ENCODE results near the gene RAB20. TPM values are rescaled to one million over a fixed set of nuclear protein-coding genes. Genes with fewer than 3 reads are reported as not detected.
"Not testable (repeated sequence)": the region's sequence is repeated elsewhere in the genome, so short reads cannot be mapped to it uniquely, and the experiment has no call there.

Gene RAB20
- total RNA-seq, 1 experiment from 2014 or later, result 12.3 TPM

DNA sequence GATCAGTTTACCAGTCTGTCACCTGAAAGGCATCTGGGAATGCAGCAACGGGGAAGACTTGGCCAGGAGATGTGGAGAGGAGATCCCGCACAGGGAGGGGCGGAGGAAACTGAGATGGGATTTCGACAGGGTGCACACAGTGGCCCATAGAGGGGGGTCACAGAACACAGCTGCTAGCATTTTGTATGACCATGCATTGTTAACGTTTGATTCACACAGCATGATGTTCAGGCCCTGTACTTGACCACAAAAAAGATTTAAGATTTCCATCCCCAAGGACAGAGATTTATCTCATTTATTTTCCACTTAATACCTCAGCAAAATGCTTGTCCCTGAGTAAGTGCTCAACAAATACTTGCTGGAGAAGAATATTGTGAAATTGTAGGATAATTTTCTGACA, 63.2 kb downstream of the RAB20 start:
- Histone ChIP-seq H3K14ac (ENCODE audit: insufficient read depth, low read length) (no peak overlapping the region), H3K27me3 (ENCODE audit: insufficient read depth, low read length) (no peaks in the 10 kb centered on the region), H3K79me2 (ENCODE audit: insufficient read depth, low read length) (no peaks in the 10 kb centered on the region), H3K4me1 (ENCODE audit: insufficient read depth, low read length) (no peaks in the 10 kb centered on the region), H4K5ac (ENCODE audit: insufficient read length, low read depth, low read length) (no peak overlapping the region), H2BK15ac (ENCODE audit: low read depth, low read length) (no peak overlapping the region), H3K18ac (ENCODE audit: insufficient read length, low read depth, low read length) (no peak overlapping the region), H2AFZ (ENCODE audit: low read length) (no peak overlapping the region), H3K4ac (ENCODE audit: low read depth, low read length) (no peak overlapping the region), H3K27ac (ENCODE audit: insufficient read length, low read depth, low read length) (no peak overlapping the region), H2BK5ac (ENCODE audit: insufficient read length, low read length) (no peak overlapping the region), H2BK20ac (ENCODE audit: low read depth, low read length, poor library complexity, severe bottlenecking) (no peak overlapping the region), H3K79me1 (ENCODE audit: insufficient read depth, low read depth, low read length, poor library complexity, severe bottlenecking) (no peaks in the 10 kb centered on the region), H3K23ac (ENCODE audit: insufficient read length, low read depth, low read length) (no peak overlapping the region), H2AK5ac (ENCODE audit: insufficient read length, low read length) (no peak overlapping the region), H4K91ac (ENCODE audit: insufficient read length, low read depth, low read length) (no peak overlapping the region), H3K9ac (ENCODE audit: extremely low read depth, insufficient read length, low read length) (no peak overlapping the region), H3K9me3 (ENCODE audit: control insufficient read depth, low read depth, low read length) (no peaks in the 10 kb centered on the region), H3K4me2 (ENCODE audit: insufficient read depth, insufficient read length, low read length) (no peak overlapping the region), H2BK12ac (ENCODE audit: insufficient read length, low read depth, low read length) (no peak overlapping the region), H3K56ac (ENCODE audit: insufficient read length, low read depth, low read length) (no peak overlapping the region), H4K20me1 (ENCODE audit: control insufficient read depth, insufficient read depth, insufficient read length) (no peaks in the 10 kb centered on the region), H2BK120ac (ENCODE audit: low read depth, low read length, poor library complexity, severe bottlenecking) (no peak overlapping the region), H3K23me2 (ENCODE audit: insufficient read length, low read depth, low read length, poor library complexity, severe bottlenecking) (no peaks in the 10 kb centered on the region), H3T11ph (ENCODE audit: low read length) (no peak overlapping the region), H4K8ac (replicated peaks; ENCODE audit: insufficient read length, low read depth, low read length) (no peak overlapping the region)
- no CpG with 5 or more reads among the region's 5 CpGs for WGBS (ENCODE audit: extremely low coverage, insufficient read length, low lambda C conversion rate)
- Mint-ChIP-seq H3K27me3 (ENCODE audit: low read depth) (no peaks in the 10 kb centered on the region), H3K4me3 (no peak overlapping the region), H3K27ac (peak overlapping the region in 1 of 3 experiments; percentile 49; a peak in 1 of 7 replicates), H3K9me3 (peaks cover 0 to 9% of the 10 kb centered on the region in 2 experiments; a peak in 1 of 5 replicates), H3K4me1 (no peaks in the 10 kb centered on the region), H3K36me3 (ENCODE audit: insufficient read depth in 1 of 3, low read depth in 3 of 3) (peaks cover 62 to 79% (median 78%) of the 10 kb centered on the region in 3 experiments)
- no peak for DNase-seq
- TF ChIP-seq, protein P1, sequence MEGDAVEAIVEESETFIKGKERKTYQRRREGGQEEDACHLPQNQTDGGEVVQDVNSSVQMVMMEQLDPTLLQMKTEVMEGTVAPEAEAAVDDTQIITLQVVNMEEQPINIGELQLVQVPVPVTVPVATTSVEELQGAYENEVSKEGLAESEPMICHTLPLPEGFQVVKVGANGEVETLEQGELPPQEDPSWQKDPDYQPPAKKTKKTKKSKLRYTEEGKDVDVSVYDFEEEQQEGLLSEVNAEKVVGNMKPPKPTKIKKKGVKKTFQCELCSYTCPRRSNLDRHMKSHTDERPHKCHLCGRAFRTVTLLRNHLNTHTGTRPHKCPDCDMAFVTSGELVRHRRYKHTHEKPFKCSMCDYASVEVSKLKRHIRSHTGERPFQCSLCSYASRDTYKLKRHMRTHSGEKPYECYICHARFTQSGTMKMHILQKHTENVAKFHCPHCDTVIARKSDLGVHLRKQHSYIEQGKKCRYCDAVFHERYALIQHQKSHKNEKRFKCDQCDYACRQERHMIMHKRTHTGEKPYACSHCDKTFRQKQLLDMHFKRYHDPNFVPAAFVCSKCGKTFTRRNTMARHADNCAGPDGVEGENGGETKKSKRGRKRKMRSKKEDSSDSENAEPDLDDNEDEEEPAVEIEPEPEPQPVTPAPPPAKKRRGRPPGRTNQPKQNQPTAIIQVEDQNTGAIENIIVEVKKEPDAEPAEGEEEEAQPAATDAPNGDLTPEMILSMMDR (conservative IDR thresholded peaks at IDR 0.05), result no peak

DNA sequence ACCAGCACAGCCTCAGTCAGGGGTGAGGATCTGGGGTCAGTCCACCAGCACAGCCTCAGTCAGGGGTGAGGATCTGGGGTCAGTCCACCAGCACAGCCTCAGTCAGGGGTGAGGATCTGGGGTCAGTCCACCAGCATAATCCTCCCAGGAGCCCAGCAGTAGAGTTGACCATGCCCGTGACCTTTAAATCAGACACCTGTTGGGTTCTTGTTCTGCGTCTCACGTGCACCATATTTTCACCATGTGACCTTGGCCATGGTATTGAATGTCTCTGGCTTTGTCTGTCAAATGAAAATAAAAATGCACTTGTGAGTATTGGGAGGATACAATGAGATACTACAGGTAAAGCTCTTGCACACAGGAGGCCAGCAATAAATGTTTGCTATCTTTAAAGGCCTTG, 63.6 kb downstream of the RAB20 start:
- not testable (repeated sequence) for H4K8ac ChIP-seq (replicated peaks; ENCODE audit: insufficient read length, low read depth, low read length); H2BK120ac ChIP-seq (ENCODE audit: low read depth, low read length, poor library complexity, severe bottlenecking); H3K79me2 ChIP-seq (ENCODE audit: insufficient read depth, low read length); H2BK20ac ChIP-seq (ENCODE audit: low read depth, low read length, poor library complexity, severe bottlenecking); H3K14ac ChIP-seq (ENCODE audit: insufficient read depth, low read length); H3K4me1 Mint-ChIP-seq; H3K4me1 ChIP-seq (ENCODE audit: insufficient read depth, low read length); H3K18ac ChIP-seq (ENCODE audit: insufficient read length, low read depth, low read length); H3K23ac ChIP-seq (ENCODE audit: insufficient read length, low read depth, low read length); DNase-seq; H4K91ac ChIP-seq (ENCODE audit: insufficient read length, low read depth, low read length); H3K9me3 Mint-ChIP-seq; H3K9me3 ChIP-seq (ENCODE audit: control insufficient read depth, low read depth, low read length); H3K79me1 ChIP-seq (ENCODE audit: insufficient read depth, low read depth, low read length, poor library complexity, severe bottlenecking); H4K20me1 ChIP-seq (ENCODE audit: control insufficient read depth, insufficient read depth, insufficient read length); H3K27ac ChIP-seq (ENCODE audit: insufficient read length, low read depth, low read length); H3K27me3 ChIP-seq (ENCODE audit: insufficient read depth, low read length); H2BK12ac ChIP-seq (ENCODE audit: insufficient read length, low read depth, low read length); H3K4me2 ChIP-seq (ENCODE audit: insufficient read depth, insufficient read length, low read length); H4K5ac ChIP-seq (ENCODE audit: insufficient read length, low read depth, low read length); H2BK5ac ChIP-seq (ENCODE audit: insufficient read length, low read length); H3K56ac ChIP-seq (ENCODE audit: insufficient read length, low read depth, low read length); H2AK5ac ChIP-seq (ENCODE audit: insufficient read length, low read length); H3K23me2 ChIP-seq (ENCODE audit: insufficient read length, low read depth, low read length, poor library complexity, severe bottlenecking); H3K27me3 Mint-ChIP-seq (ENCODE audit: low read depth); H3K9ac ChIP-seq (ENCODE audit: extremely low read depth, insufficient read length, low read length); H3K4me3 Mint-ChIP-seq; H2BK15ac ChIP-seq (ENCODE audit: low read depth, low read length); H3T11ph ChIP-seq (ENCODE audit: low read length); H3K4ac ChIP-seq (ENCODE audit: low read depth, low read length); H2AFZ ChIP-seq (ENCODE audit: low read length)
- peak overlapping the region in 1 of 3 experiments; percentile 49; a peak in 1 of 7 replicates for H3K27ac Mint-ChIP-seq
- H3K36me3 Mint-ChIP-seq (ENCODE audit: insufficient read depth in 1 of 3, low read depth in 3 of 3), result peaks cover 62 to 81% (median 73%) of the 10 kb centered on the region in 3 experiments
- WGBS (ENCODE audit: extremely low coverage, insufficient read length, low lambda C conversion rate), result no CpG with 5 or more reads among the region's 3 CpGs
